ENCODE data around the gene CEP89. TPM values are rescaled to one million over a fixed set of nuclear protein-coding genes. Genes with fewer than 3 reads are reported as not detected.
"Not testable (repeated sequence)": the region's sequence is repeated elsewhere in the genome, so short reads cannot be mapped to it uniquely, and the experiment has no call there.

CEP89 gene
- total RNA-seq, 4 donors from 2014 or later = 4.6 to 10.5 (median 8.7) TPM

DNA sequence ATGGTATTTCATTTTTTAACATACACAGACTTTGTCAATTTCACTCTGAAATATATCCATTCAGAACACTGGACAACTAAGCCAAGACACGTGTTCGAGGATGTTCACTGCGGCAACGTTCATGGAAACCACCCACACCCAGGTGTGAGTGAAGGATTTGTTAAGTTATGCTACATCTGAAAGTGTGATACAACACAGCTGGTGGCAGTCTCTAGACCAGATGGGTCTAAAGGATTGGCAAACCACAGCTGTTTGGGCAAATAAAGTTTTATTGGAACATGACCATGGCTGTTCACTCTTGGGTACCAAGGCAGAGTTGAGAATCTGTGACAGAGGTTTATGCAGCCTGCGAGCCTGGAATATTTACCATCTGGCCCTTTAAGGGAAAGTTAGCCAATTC, 114.2 kb downstream of the CEP89 start:
- H3K4me3 ChIP-seq = no peak overlapping the region
- no peak overlapping the region for H3K27ac ChIP-seq
- H3K36me3 ChIP-seq = no peaks in the 10 kb centered on the region
- no peak for DNase-seq
- intact Hi-C loops (cut with DNase I) = no loop called here
- H3K4me1 ChIP-seq = no peaks in the 10 kb centered on the region
- H3K27me3 ChIP-seq = no peaks in the 10 kb centered on the region
- TF ChIP-seq POLR2A (IDR thresholded peaks at IDR 0.05) = no peak
- TF ChIP-seq, protein P1, sequence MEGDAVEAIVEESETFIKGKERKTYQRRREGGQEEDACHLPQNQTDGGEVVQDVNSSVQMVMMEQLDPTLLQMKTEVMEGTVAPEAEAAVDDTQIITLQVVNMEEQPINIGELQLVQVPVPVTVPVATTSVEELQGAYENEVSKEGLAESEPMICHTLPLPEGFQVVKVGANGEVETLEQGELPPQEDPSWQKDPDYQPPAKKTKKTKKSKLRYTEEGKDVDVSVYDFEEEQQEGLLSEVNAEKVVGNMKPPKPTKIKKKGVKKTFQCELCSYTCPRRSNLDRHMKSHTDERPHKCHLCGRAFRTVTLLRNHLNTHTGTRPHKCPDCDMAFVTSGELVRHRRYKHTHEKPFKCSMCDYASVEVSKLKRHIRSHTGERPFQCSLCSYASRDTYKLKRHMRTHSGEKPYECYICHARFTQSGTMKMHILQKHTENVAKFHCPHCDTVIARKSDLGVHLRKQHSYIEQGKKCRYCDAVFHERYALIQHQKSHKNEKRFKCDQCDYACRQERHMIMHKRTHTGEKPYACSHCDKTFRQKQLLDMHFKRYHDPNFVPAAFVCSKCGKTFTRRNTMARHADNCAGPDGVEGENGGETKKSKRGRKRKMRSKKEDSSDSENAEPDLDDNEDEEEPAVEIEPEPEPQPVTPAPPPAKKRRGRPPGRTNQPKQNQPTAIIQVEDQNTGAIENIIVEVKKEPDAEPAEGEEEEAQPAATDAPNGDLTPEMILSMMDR (IDR thresholded peaks at IDR 0.05) = no peak
- no peaks in the 10 kb centered on the region for H3K9me3 ChIP-seq
- WGBS, 2 donors = 79 to 82% methylated on average over 5 of the region's 5 CpGs

DNA sequence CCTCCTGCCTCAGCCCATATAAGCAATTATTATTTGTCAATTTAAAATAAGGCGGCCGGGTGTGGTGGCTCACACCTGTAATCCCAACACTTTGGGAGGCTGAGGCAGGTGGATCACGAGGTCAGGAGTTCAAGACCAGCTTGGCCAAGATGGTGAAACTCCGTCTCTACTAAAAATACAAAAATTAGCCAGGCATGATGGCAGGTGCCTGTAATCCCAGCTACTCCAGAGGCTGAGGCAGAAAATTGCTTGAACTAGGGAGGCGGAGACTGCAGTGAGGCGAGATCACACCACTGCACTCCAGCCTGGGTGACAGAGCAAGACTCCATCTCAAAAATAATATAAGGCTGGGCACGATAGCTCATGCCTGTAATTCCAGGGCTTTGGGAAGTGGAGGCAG, 114.9 kb downstream of the CEP89 start:
- H3K9me3 ChIP-seq; intact Hi-C loops (cut with DNase I); H3K4me3 ChIP-seq; H3K27ac ChIP-seq; H3K27me3 ChIP-seq; DNase-seq; H3K4me1 ChIP-seq; H3K36me3 ChIP-seq: not testable (repeated sequence)
- 91 to 98% methylated on average over 5 to 7 of the region's 7 CpGs for WGBS, 2 donors

DNA sequence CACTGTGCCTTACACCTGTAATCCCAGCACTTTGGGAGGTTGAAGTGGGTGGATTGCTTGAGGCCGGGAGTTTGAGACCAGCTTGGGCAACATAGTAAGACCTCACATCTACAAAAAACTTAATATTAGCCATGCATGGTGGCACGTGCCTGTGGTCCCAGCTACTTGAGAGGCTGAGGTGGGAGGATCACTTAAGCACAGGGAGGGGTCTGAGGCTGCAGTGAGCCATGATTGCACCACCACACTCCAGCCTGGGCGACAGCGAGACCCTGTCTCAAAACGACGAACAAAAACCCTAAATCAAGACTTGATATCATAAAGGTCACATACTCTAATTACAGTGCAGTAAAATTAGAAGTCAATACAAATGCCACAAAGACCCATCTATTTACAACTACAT, 119.5 kb downstream of the CEP89 start:
- DNase-seq = no peak
- intact Hi-C loops (cut with DNase I) = no loop called here
- no peaks in the 10 kb centered on the region for H3K27me3 ChIP-seq
- H3K36me3 ChIP-seq = no peaks in the 10 kb centered on the region
- 89 to 95% methylated on average over 6 of the region's 6 CpGs for WGBS, 2 donors
- H3K27ac ChIP-seq = no peak overlapping the region
- no peaks in the 10 kb centered on the region for H3K9me3 ChIP-seq
- TF ChIP-seq, protein P1 (IDR thresholded peaks at IDR 0.05) = no peak
- TF ChIP-seq POLR2A (IDR thresholded peaks at IDR 0.05) = no peak
- H3K4me1 ChIP-seq = no peaks in the 10 kb centered on the region
- no peak overlapping the region for H3K4me3 ChIP-seq

GRCh38 chr19:32848035-32848434, 123.7 kb downstream of the CEP89 start:
- H3K27ac ChIP-seq; H3K4me3 ChIP-seq; H3K4me1 ChIP-seq; H3K27me3 ChIP-seq; H3K9me3 ChIP-seq; DNase-seq; intact Hi-C loops (cut with DNase I); H3K36me3 ChIP-seq: not testable (repeated sequence)
- no CpG with 5 or more reads among the region's 2 CpGs for WGBS, 2 donors

- no peak for DNase-seq
- TF ChIP-seq, protein P1 (IDR thresholded peaks at IDR 0.05) = no peak
- TF ChIP-seq POLR2A (IDR thresholded peaks at IDR 0.05) = no peak
- no peaks in the 10 kb centered on the region for H3K4me1 ChIP-seq
- 96 to 97% methylated on average over 17 to 19 of the region's 19 CpGs for WGBS, 2 donors
- no peaks in the 10 kb centered on the region for H3K27me3 ChIP-seq
- H3K9me3 ChIP-seq = peaks cover 0 to 13% (median 7%) of the 10 kb centered on the region in 3 donors
- no peak overlapping the region for H3K4me3 ChIP-seq
- intact Hi-C loops (cut with DNase I) = no loop called here
- no peaks in the 10 kb centered on the region for H3K36me3 ChIP-seq
- H3K27ac ChIP-seq = no peak overlapping the region
Observed at GRCh38 chr19:32843716-32844245, 128.0 kb downstream of the CEP89 start.

DNA sequence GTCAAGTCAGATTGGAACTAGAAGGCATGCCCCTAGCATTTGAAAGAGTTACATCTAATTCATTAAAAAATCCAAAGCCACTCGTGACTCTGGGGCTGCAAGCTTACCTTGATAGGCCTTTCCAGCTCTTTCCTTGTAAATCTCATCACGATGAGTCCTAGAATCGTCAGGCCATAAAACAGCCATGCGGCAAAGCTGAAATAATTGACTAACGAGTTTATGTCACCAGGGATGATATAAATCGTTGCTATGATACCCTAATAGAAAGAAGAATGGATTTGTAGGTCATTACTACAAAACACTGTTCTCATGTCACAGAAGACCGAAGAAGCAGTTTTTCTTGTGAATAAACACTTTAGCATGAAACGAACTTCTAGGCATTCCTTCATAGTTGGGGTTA, 129.7 kb downstream of the CEP89 start:
- WGBS, 2 donors = 74 to 79% methylated on average over 8 of the region's 8 CpGs
- Histone ChIP-seq H3K27me3 (no peaks in the 10 kb centered on the region), H3K4me3 (no peak overlapping the region), H3K27ac (no peak overlapping the region), H3K4me1 (no peaks in the 10 kb centered on the region), H3K36me3 (no peaks in the 10 kb centered on the region), H3K9me3 (peaks cover 0 to 13% (median 7%) of the 10 kb centered on the region in 3 donors)
- no peak for DNase-seq
- intact Hi-C loops (cut with DNase I) = no loop called here
- no peak for TF ChIP-seq POLR2A (IDR thresholded peaks at IDR 0.05)

GRCh38 chr19:32837531-32837930, 134.2 kb downstream of the CEP89 start:
- H3K4me3 ChIP-seq = no peak overlapping the region
- TF ChIP-seq, protein P1 (IDR thresholded peaks at IDR 0.05) = no peak
- no peak for TF ChIP-seq POLR2A (IDR thresholded peaks at IDR 0.05)
- DNase-seq = no peak
- 82 to 87% methylated on average over 7 of the region's 7 CpGs for WGBS, 2 donors
- intact Hi-C loops (cut with DNase I) = no loop called here
- peaks cover 0 to 13% (median 7%) of the 10 kb centered on the region in 3 donors for H3K9me3 ChIP-seq
- no peaks in the 10 kb centered on the region for H3K4me1 ChIP-seq
- H3K27ac ChIP-seq = no peak overlapping the region
- no peaks in the 10 kb centered on the region for H3K36me3 ChIP-seq
- no peaks in the 10 kb centered on the region for H3K27me3 ChIP-seq

- H3K27me3 ChIP-seq; intact Hi-C loops (cut with DNase I); H3K4me1 ChIP-seq; H3K36me3 ChIP-seq; H3K4me3 ChIP-seq; DNase-seq; H3K9me3 ChIP-seq; H3K27ac ChIP-seq: not testable (repeated sequence)
- 86 to 91% methylated on average over 6 to 7 of the region's 7 CpGs for WGBS, 2 donors
Observed at GRCh38 chr19:32833388-32833787, 138.4 kb downstream of the CEP89 start.

GRCh38 chr19:32832825-32833224, 138.9 kb downstream of the CEP89 start:
- H3K27me3 ChIP-seq; H3K4me3 ChIP-seq; H3K27ac ChIP-seq; H3K9me3 ChIP-seq; intact Hi-C loops (cut with DNase I); H3K36me3 ChIP-seq; H3K4me1 ChIP-seq; DNase-seq: not testable (repeated sequence)
- 83 to 90% methylated on average over 4 to 7 of the region's 7 CpGs for WGBS, 2 donors
